ENCODE data around the gene TAF1.
"Not testable (repeated sequence)": the region's sequence is repeated elsewhere in the genome, so short reads cannot be mapped to it uniquely, and the experiment has no call there.

TAF1 gene

GRCh38 chrX:71420686-71421085, 54.5 kb downstream of the TAF1 start:
- no peak for DNase-seq (ENCODE audit: low read depth in 2 of 2)

GRCh38 chrX:71432733-71433132, 66.6 kb downstream of the TAF1 start:
- no peak for DNase-seq (ENCODE audit: low read depth in 2 of 2)

GRCh38 chrX:71438750-71439149, 72.6 kb downstream of the TAF1 start:
- no peak for DNase-seq (ENCODE audit: low read depth in 2 of 2)

- DNase-seq (ENCODE audit: low read depth in 2 of 2): no peak
Measured at GRCh38 chrX:71439420-71439819, 73.3 kb downstream of the TAF1 start.

- no peak for DNase-seq (ENCODE audit: low read depth in 2 of 2)
Measured at GRCh38 chrX:71439896-71440295, 73.7 kb downstream of the TAF1 start.

- no peak for DNase-seq (ENCODE audit: low read depth in 2 of 2)
Measured at GRCh38 chrX:71440401-71440800, 74.2 kb downstream of the TAF1 start.

GRCh38 chrX:71441809-71442208, 75.7 kb downstream of the TAF1 start:
- DNase-seq (ENCODE audit: low read depth in 2 of 2): not testable (repeated sequence)

- DNase-seq (ENCODE audit: low read depth in 2 of 2): no peak
Measured at GRCh38 chrX:71450433-71451106, 84.4 kb downstream of the TAF1 start.

GRCh38 chrX:71451518-71451917, 85.4 kb downstream of the TAF1 start:
- DNase-seq (ENCODE audit: low read depth in 2 of 2): not testable (repeated sequence)

- no peak for DNase-seq (ENCODE audit: low read depth in 2 of 2)
Measured at GRCh38 chrX:71453056-71453455, 86.9 kb downstream of the TAF1 start.

GRCh38 chrX:71454222-71454621, 88.1 kb downstream of the TAF1 start:
- DNase-seq (ENCODE audit: low read depth in 2 of 2): no peak

- no peak for DNase-seq (ENCODE audit: low read depth in 2 of 2)
Measured at GRCh38 chrX:71458866-71459265, 92.7 kb downstream of the TAF1 start.

GRCh38 chrX:71464968-71465367, 98.8 kb downstream of the TAF1 start:
- no peak for DNase-seq (ENCODE audit: low read depth in 2 of 2)

- DNase-seq (ENCODE audit: low read depth in 2 of 2): no peak
Measured at GRCh38 chrX:71466979-71467523, 100.9 kb downstream of the TAF1 start.

GRCh38 chrX:71475785-71476540, 109.8 kb downstream of the TAF1 start:
- DNase-seq (ENCODE audit: low read depth in 2 of 2): no peak

- DNase-seq (ENCODE audit: low read depth in 2 of 2): no peak
Measured at GRCh38 chrX:71482228-71482958, 116.2 kb downstream of the TAF1 start.

- DNase-seq (ENCODE audit: low read depth in 2 of 2): no peak
Measured at GRCh38 chrX:71487814-71488213, 121.7 kb downstream of the TAF1 start.

GRCh38 chrX:71489540-71489939, 123.4 kb downstream of the TAF1 start:
- DNase-seq (ENCODE audit: low read depth in 2 of 2): no peak

- DNase-seq (ENCODE audit: low read depth in 2 of 2): peak; percentile 27 to 32
Measured at GRCh38 chrX:71492231-71493065, 126.3 kb downstream of the TAF1 start.

GRCh38 chrX:71493111-71493613, 127.0 kb downstream of the TAF1 start:
- DNase-seq (ENCODE audit: low read depth in 2 of 2): no peak

- DNase-seq (ENCODE audit: low read depth in 2 of 2): not testable (repeated sequence)
Measured at GRCh38 chrX:71495979-71496378, 129.8 kb downstream of the TAF1 start.

All from stimulated activated CD8-positive, alpha-beta memory T cell treated with anti-CD3 and anti-CD28 coated beads, Interleukin-2, amount 100 ng/mL, for 48 hours (primary cell).